Testis (tissue), 3 donors: Measurements from ENCODE around the gene ADAP1. TPM values are rescaled to one million over a fixed set of nuclear protein-coding genes. Genes with fewer than 3 reads are reported as not detected.

ENCODE experiments used
- DNase-seq: peaks from one replicate; pipeline ENCODE4 v3.0.0-alpha.2; 2019
- H3K27ac ChIP-seq, 2 donors: fragments of 200-600 bp; sonication (generic); one replicate each; pipeline ENCODE4 v1.5.1; 2019
- H3K27me3 ChIP-seq: fragments of 200-600 bp; sonication (generic); one replicate; pipeline ENCODE4 v1.5.1; 2019
- H3K36me3 ChIP-seq: fragments of 200-600 bp; sonication (generic); one replicate; pipeline ENCODE4 v1.5.1; 2017; ENCODE audit warnings: low read depth; ENCODE audit errors: missing control alignments
- H3K4me1 ChIP-seq: fragments of 200-600 bp; sonication (generic); one replicate; pipeline ENCODE4 v1.5.1; 2019
- H3K4me3 ChIP-seq, 2 donors: fragments of 200-600 bp; sonication (generic); one replicate each; pipeline ENCODE4 v1.5.1; 2017 to 2019
- H3K9me3 ChIP-seq: fragments of 200-600 bp; sonication (generic); one replicate; pipeline ENCODE4 v1.5.1; 2017
- POLR2A ChIP-seq: fragments of 450-650 bp; IDR thresholded peaks from one replicate; pipeline ENCODE4 v1.6.1; 2017; ENCODE audit warnings: antibody characterized with exemption, mild to moderate bottlenecking, moderate library complexity
- WGBS, 2 donors: methylation state at CpG; one replicate each; pipeline ENCODE4 v1.1.5; 2018; 5-methylcytosine and 5-hydroxymethylcytosine counted together
- intact Hi-C: fragments of 100-400 bp; cut with DNase I; formaldehyde crosslinking; loops from one replicate; pipeline ENCODE4 v1.15.1; 2023; ENCODE audit warnings: low total_unique reads
- polyA plus RNA-seq: library from polyadenylated mRNA; stranded (reverse); fragments of 350-450 nt; fragmentation: Illumina TruSeq; extraction: RNeasy Lipid Tissue Mini Kit (QIAGEN cat#74804); gene quantifications from one replicate; pipeline ENCODE4 v1.2.3, GENCODE V29; 2014; ENCODE audit warnings: low read depth, low replicate concordance; ENCODE audit not compliant: insufficient read depth
- total RNA-seq, 2 donors: library from RNA; depleted of rRNA; stranded (reverse); fragments of >200 nt; gene quantifications; one replicate each; pipeline ENCODE4 v1.2.3, GENCODE V29; 2016
- TF ChIP-seq, protein P1 (sequence below), 3 experiments: fragments of 450-650 bp in 2 of 3; fragments of 200-600 bp in 1 of 3; sonication (generic) in 1 of 3; IDR thresholded peaks; one replicate each; pipeline ENCODE4 v1.5.1; 2016 to 2019; ENCODE audit warnings: antibody characterized with exemption in 3 of 3, mild to moderate bottlenecking in 2 of 3, moderate library complexity in 1 of 3

Gene ADAP1
- total and polyA plus RNA-seq, 3 donors from 2014 or later = 2.4 to 10.9 (median 6.1) TPM

DNA sequence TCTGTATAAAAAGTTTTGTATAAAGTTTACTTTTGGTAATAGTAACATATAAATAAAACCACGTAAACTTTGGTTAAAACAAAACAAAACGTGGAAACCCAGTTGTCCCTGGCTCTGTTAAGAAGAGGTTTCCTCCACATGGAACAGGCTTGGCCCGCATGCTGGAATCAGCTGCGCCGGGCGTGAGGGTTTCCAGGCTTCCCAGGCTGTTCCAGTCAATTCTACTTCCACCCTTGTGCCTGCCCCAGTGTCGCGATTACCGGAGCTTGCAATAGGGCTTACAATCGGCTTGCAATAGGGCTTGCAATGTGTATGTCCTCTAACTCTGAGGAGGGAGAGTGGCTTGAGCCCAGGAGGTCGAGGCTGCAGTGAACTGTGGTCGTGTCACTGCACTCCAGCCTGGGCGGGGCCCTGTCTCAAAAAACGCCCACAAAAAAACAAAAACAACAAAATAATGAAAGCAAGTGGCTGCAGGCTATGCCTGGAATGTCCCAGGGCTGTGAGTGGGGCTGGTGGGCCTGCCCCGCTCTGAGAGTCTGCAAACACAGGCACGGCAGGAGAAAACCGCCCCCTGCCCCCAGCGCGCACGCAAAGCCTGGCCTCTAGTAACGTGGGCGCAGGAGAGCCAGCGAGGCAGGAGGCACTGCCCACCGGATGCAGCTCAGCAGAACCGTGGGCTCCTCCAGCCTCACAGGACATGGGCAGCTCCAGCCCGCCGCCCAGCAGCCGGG lies 44.8 kb upstream of the ADAP1 start:
- Histone ChIP-seq H3K27me3 (no peaks in the 10 kb centered on the region), H3K4me1 (no peaks in the 10 kb centered on the region), H3K9me3 (no peaks in the 10 kb centered on the region), H3K27ac (no peak overlapping the region), H3K4me3 (no peak overlapping the region), H3K36me3 (no peaks in the 10 kb centered on the region)
- WGBS, 2 donors = 87 to 90% methylated on average over 26 to 28 of the region's 28 CpGs
- TF ChIP-seq, protein P1, sequence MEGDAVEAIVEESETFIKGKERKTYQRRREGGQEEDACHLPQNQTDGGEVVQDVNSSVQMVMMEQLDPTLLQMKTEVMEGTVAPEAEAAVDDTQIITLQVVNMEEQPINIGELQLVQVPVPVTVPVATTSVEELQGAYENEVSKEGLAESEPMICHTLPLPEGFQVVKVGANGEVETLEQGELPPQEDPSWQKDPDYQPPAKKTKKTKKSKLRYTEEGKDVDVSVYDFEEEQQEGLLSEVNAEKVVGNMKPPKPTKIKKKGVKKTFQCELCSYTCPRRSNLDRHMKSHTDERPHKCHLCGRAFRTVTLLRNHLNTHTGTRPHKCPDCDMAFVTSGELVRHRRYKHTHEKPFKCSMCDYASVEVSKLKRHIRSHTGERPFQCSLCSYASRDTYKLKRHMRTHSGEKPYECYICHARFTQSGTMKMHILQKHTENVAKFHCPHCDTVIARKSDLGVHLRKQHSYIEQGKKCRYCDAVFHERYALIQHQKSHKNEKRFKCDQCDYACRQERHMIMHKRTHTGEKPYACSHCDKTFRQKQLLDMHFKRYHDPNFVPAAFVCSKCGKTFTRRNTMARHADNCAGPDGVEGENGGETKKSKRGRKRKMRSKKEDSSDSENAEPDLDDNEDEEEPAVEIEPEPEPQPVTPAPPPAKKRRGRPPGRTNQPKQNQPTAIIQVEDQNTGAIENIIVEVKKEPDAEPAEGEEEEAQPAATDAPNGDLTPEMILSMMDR (IDR thresholded peaks at IDR 0.05) = no peak
- TF ChIP-seq POLR2A = no peak
- intact Hi-C loops = loop anchor here (10.0 kb wide), 1 partner anchor 175 kb away; no protein-coding TSS in a partner anchor
- DNase-seq = no peak

DNA sequence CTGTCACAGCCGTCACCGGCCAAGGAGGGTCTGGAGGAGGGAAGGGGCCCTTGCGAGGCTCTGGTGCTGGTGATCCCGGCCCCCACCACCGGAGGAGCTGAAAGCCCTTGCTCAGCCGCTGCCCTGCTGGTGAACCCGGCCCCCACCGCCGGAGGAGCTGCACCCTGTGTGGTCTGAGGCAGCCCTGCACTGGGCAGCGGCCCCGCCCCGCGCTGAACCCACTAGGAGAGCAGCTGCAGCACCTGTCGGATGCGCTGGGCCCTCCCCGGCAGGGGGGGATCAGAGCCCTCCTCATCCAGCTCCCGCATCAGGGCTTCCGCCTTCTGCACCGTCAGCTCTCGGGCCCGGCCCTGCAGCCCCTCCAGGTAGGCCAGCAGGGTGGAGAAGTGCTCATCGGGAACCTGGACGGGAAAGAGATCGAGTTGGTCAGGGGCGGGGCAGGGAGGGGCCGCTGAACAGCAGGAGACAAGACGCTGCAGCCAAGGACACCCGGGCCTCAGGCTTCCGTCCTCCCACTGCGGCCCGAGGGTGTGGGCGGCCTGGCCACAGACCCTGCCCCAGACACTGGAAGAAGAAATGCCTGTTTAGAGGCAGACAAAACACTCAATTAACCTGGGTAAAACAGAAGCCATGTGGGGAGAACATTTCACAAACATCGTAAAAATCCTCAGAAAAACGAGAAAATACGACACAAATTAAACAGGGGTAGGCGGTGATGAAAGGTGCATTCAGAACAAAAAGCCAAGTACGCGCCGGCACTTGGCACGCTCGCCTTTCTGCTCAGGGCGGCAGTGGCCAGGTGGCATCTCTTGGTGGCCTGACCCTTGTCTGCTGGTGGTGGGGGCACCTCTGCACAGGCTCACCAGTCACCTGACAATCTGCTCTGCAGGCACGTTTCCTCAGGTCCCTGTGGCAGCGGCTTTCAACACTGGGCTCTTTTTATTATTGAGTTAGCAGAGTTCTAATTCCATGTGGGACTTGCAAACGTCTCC lies 43.2 kb upstream of the ADAP1 start:
- no peaks in the 10 kb centered on the region for H3K9me3 ChIP-seq
- H3K4me1 ChIP-seq = peaks cover 12% of the 10 kb centered on the region
- no peak for TF ChIP-seq POLR2A
- TF ChIP-seq, protein P1 (IDR thresholded peaks at IDR 0.05) = no peak
- no peak for DNase-seq
- intact Hi-C loops = loop anchor here (10.0 kb wide), 1 partner anchor 177 kb away; no protein-coding TSS in a partner anchor
- no peak overlapping the region for H3K4me3 ChIP-seq
- H3K27me3 ChIP-seq = no peaks in the 10 kb centered on the region
- H3K27ac ChIP-seq = no peak overlapping the region
- H3K36me3 ChIP-seq = no peaks in the 10 kb centered on the region
- WGBS, 2 donors = 79 to 85% methylated on average over 16 to 40 of the region's 45 CpGs

DNA sequence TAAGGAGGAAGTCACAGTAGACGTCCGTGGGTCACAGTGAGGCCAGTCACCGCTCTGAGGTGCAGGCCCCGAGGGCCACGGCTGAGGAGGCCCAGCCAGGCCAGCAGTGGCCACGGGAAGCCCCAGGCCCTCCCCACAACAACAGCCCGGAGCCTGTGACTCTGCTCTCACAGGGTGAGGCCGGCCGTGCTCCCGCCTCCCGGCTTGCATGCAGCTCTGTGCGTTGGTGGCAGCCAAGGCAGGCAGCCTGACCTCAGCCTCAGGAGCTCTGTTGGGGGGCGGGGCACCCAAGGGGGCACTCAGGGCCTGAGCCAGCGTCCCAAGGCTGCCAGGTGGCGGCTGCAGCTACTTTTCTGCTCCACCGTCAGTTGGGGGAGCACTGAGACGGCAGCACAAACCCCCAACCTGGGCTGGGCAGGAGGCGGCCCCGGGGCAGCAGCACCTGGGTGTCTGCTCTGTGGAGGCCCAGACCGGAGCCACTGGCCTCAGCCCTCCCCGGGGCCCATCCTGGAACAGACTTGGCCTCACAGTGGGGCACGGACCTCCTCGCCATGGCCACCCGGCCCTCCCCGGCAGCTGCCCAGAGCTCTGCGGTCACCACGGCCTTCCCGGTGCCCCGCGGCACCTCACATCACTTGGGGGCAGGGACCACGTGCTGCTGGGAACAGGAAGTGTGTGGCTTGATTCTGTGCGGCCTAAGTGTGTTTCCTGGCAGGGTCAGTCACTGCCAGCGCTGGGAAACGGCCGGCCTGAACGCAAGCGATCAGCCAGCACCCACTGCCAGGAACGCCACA lies 41.8 kb upstream of the ADAP1 start:
- intact Hi-C loops = loop anchor here (10.0 kb wide), 1 partner anchor 179 kb away; no protein-coding TSS in a partner anchor
- Histone ChIP-seq H3K27me3 (no peaks in the 10 kb centered on the region), H3K4me1 (peaks cover 12% of the 10 kb centered on the region), H3K27ac (no peak overlapping the region), H3K4me3 (no peak overlapping the region), H3K9me3 (no peaks in the 10 kb centered on the region), H3K36me3 (no peaks in the 10 kb centered on the region)
- no peak for TF ChIP-seq POLR2A
- TF ChIP-seq, protein P1 (IDR thresholded peaks at IDR 0.05) = no peak
- 95 to 98% methylated on average over 9 to 36 of the region's 38 CpGs for WGBS, 2 donors
- DNase-seq = no peak

DNA sequence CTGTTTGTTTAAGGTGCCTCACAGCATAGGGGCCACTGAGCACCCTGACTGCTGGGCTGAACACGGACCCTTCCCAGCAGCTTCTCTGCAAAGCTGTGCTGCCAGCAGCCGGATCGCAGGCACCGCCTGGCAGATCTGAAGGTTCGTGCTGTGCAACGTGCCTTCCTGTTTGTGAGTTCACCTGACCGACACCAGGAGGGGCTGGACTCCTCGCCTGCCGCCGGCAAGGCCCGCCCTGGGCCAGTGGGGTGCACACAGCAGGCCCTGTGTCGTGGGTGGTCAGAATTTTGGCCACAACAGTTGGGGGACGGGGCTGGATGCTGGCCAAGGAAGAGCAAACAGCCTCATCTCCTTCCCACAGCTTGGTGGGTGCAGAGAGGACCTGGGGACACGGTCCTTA lies 41.1 kb upstream of the ADAP1 start:
- intact Hi-C loops = loop anchor here (10.0 kb wide), 1 partner anchor 179 kb away; no protein-coding TSS in a partner anchor
- 90 to 100% methylated on average over 1 to 14 of the region's 14 CpGs for WGBS, 2 donors

More for the DNA sequence above, 41.1 kb upstream of the ADAP1 start:
- no peak for DNase-seq
- Histone ChIP-seq H3K27ac (no peak overlapping the region), H3K27me3 (no peaks in the 10 kb centered on the region), H3K4me3 (no peak overlapping the region), H3K9me3 (no peaks in the 10 kb centered on the region), H3K36me3 (no peaks in the 10 kb centered on the region), H3K4me1 (peaks cover 12% of the 10 kb centered on the region)
- TF ChIP-seq, protein P1 (IDR thresholded peaks at IDR 0.05) = no peak
- TF ChIP-seq POLR2A = no peak
